ENCODE results near the gene FBXO10.

The FBXO10 gene

DNA sequence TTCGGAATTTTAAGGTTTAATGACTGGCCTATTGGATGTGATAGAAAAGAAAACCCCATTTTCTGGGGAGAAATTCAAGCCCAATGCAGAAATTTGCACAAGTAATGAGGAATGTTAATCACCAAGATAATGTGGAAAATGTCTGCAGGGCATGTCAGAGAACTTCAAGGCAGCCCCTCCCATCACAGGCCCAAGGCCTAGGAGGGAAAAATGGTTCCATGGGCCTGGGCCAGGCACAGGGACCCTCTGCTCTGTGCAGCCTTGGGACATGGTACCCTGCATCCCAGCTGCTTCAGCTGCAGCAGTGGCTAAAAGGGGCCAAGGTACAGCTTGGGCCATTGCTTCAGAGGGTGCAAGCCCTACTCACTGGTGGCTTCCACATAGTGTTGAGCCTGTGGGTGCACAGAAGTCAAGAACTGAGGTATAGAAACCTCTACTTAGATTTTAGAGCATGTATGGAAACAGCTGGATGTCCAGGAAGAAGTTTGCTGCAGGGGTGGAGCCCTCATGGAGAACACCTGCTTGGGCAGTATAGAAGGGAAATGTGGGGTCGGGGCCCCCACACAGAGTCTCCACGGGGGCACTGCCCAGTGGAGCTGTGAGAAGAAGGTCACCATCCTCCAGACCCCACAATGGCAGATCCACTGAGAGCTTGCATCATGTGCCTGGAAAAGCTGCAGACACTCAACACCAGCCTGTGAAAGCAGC, 12.2 kb downstream of the FBXO10 start:
- no peak overlapping the region for H3K4me3 ChIP-seq (ENCODE audit: low read length)
- TF ChIP-seq, protein P1, sequence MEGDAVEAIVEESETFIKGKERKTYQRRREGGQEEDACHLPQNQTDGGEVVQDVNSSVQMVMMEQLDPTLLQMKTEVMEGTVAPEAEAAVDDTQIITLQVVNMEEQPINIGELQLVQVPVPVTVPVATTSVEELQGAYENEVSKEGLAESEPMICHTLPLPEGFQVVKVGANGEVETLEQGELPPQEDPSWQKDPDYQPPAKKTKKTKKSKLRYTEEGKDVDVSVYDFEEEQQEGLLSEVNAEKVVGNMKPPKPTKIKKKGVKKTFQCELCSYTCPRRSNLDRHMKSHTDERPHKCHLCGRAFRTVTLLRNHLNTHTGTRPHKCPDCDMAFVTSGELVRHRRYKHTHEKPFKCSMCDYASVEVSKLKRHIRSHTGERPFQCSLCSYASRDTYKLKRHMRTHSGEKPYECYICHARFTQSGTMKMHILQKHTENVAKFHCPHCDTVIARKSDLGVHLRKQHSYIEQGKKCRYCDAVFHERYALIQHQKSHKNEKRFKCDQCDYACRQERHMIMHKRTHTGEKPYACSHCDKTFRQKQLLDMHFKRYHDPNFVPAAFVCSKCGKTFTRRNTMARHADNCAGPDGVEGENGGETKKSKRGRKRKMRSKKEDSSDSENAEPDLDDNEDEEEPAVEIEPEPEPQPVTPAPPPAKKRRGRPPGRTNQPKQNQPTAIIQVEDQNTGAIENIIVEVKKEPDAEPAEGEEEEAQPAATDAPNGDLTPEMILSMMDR (IDR thresholded peaks at IDR 0.05; ENCODE audit: insufficient read depth, low read depth, low read length, missing control alignments) = no peak
- no peak for DNase-seq (ENCODE audit: low read depth)

DNA sequence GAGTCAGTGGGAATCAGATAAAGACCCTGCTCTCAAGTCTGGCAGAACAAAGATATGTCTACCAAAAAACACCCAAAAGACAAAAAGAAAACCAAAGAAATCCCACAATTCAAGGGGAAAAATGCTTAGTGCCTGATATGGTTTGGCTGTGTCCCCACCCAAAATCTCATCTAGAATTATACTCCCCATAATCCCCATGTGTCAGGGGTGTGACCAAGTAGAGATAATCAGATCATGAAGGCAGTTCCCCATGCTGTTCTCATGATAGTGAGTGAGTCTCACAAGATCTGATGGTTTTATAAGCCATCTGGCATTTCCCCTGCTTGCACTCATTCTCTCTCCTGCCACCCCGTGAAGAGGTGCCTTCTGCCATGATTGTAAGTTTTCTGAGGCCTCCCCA, 13.4 kb downstream of the FBXO10 start:
- DNase-seq (ENCODE audit: low read depth) = no peak
- TF ChIP-seq, protein P1 (IDR thresholded peaks at IDR 0.05; ENCODE audit: insufficient read depth, low read depth, low read length, missing control alignments) = no peak
- no peak overlapping the region for H3K4me3 ChIP-seq (ENCODE audit: low read length)

DNA sequence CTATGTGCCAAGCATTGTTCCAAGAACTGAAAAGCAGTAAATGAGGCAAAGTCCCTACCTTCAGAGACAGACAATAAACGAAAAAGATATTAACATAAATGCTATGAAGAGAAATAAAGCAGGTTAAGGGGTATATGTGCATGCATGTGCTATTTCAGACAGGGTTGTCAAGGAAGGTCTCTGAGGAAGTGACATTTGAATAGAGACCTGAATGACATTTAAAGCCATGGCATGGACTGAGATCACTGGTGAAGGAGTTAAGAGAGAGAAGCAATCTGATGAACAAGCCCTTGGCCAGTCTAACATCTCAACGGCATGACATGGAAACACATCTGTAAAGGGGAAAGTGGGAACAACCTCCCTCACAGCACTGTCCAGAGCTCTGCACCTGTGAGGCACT, 14.5 kb downstream of the FBXO10 start:
- DNase-seq (ENCODE audit: low read depth) = no peak
- TF ChIP-seq, protein P1 (IDR thresholded peaks at IDR 0.05; ENCODE audit: insufficient read depth, low read depth, low read length, missing control alignments) = no peak

DNA sequence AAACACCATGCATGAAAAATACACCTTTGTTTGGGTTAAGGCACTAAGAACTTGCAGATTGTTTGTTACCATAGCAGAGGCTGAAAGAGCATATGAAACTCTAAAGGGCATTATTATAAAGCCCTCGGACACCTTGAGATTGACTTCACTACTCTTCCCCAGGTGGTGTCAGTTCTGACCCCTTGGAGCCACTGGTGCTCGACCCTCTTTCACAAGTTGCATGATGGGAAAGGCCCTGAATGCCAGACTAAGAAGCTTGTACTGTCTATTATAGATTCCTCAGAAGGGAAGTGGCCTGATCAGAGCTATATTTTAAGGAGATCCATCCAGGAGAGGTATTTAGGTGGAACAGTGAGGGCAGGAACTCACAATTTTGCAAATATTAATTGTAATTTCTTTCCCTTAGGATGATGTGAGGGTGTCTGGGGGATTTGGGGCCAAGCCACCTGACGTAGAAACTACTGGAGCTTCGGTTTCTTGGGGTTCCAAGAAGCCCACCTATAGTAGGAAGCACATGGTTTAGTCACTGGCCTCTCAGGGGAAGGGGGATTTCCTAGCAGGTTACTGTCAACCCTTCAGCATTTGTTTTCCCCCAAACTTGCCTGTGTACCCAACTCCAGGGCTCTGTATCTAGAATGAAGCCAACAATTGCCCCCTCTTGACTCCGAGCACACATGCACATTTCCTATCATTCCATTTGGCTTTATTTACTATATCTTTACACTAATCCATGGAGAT, 16.2 kb downstream of the FBXO10 start:
- H3K4me3 ChIP-seq (ENCODE audit: low read length) = no peak overlapping the region
- no peak for DNase-seq (ENCODE audit: low read depth)
- TF ChIP-seq, protein P1 (IDR thresholded peaks at IDR 0.05; ENCODE audit: insufficient read depth, low read depth, low read length, missing control alignments) = no peak

More for the DNA sequence above, 14.5 kb downstream of the FBXO10 start:
- H3K4me3 ChIP-seq (ENCODE audit: low read length) = no peak overlapping the region

DNA sequence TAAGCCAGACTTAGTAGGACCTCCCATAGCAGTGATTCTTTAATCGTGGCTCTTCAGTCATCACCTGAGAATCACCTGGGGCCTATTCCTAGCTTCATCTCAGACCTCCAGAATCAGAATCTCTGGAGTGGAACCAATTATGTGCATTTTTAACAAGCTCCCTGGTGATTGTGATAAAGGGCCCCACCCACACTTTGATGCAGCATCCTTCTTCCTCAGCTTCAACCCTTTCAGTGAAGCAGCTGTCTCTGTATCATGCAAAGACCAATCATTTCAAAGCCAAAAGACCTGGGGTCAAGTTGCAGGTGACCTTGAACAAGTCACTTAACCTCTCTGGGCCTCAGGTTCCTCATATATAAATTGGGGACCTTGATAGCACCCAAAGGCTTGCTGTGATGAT, 17.1 kb downstream of the FBXO10 start:
- TF ChIP-seq, protein P1 (IDR thresholded peaks at IDR 0.05; ENCODE audit: insufficient read depth, low read depth, low read length, missing control alignments) = no peak
- no peak overlapping the region for H3K4me3 ChIP-seq (ENCODE audit: low read length)
- no peak for DNase-seq (ENCODE audit: low read depth)

DNA sequence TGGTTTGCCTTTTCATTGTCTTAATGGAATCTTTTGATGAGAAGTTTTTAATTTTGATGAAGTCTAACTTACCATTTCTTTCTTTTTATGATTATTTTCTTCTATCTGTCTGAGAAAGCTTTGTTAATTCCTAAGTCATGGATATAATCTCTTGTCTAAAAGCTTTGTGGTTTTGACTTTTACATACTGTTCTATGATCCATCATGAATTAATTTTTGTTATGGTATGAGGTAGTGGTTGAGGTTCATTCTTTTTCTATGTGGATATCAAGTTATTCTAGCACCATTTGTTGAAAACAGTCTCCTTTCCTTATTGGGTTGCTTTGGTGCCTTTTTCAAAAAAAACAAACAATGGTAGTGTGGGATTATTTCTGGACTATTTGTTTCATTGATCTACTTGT, 20.4 kb downstream of the FBXO10 start:
- no peak for DNase-seq (ENCODE audit: low read depth)
- H3K4me3 ChIP-seq (ENCODE audit: low read length) = no peak overlapping the region
- TF ChIP-seq, protein P1 (IDR thresholded peaks at IDR 0.05; ENCODE audit: insufficient read depth, low read depth, low read length, missing control alignments) = no peak
